Neural progenitor cell (in vitro differentiated cells): Measurements from ENCODE around the gene NOL8.

Experiments
- EZH2phosphoT487 ChIP-seq: fragments of 200-600 bp; sonication (generic); IDR thresholded peaks from 2 replicates; pipeline ENCODE4 v1.6.1; 2017; ENCODE audit warnings: antibody characterized with exemption
- TF ChIP-seq, protein P1 (sequence below): fragments of 200-600 bp; sonication (generic); IDR thresholded peaks from 2 replicates; pipeline ENCODE4 v1.5.1; 2017; ENCODE audit warnings: antibody characterized with exemption, mild to moderate bottlenecking

- no peak for TF ChIP-seq EZH2phosphoT487
- TF ChIP-seq, protein P1, sequence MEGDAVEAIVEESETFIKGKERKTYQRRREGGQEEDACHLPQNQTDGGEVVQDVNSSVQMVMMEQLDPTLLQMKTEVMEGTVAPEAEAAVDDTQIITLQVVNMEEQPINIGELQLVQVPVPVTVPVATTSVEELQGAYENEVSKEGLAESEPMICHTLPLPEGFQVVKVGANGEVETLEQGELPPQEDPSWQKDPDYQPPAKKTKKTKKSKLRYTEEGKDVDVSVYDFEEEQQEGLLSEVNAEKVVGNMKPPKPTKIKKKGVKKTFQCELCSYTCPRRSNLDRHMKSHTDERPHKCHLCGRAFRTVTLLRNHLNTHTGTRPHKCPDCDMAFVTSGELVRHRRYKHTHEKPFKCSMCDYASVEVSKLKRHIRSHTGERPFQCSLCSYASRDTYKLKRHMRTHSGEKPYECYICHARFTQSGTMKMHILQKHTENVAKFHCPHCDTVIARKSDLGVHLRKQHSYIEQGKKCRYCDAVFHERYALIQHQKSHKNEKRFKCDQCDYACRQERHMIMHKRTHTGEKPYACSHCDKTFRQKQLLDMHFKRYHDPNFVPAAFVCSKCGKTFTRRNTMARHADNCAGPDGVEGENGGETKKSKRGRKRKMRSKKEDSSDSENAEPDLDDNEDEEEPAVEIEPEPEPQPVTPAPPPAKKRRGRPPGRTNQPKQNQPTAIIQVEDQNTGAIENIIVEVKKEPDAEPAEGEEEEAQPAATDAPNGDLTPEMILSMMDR, result no peak
Observed at GRCh38 chr9:92265154-92265553, 60.0 kb downstream of the NOL8 start.
